Kidney epithelial cell (primary cell): ENCODE data around the gene MED13L. TPM values are rescaled to one million over a fixed set of nuclear protein-coding genes. Genes with fewer than 3 reads are reported as not detected.
"Not testable (repeated sequence)": the region's sequence is repeated elsewhere in the genome, so short reads cannot be mapped to it uniquely, and the experiment has no call there.

Source experiments
- DNase-seq: peaks from one replicate; pipeline ENCODE4 v3.0.0-alpha.2; 2010; ENCODE audit warnings: low read depth
- H3K27me3 ChIP-seq: 2 replicates; pipeline ENCODE4 v1.6.0; 2011; ENCODE audit warnings: low read length; ENCODE audit not compliant: control insufficient read depth, insufficient read depth
- H3K36me3 ChIP-seq: 2 replicates; pipeline ENCODE4 v1.5.1; 2011; ENCODE audit warnings: low read length; ENCODE audit not compliant: control insufficient read depth, insufficient read depth
- H3K4me3 ChIP-seq: 2 replicates; pipeline ENCODE4 v1.5.1; 2011; ENCODE audit warnings: low read depth, mild to moderate bottlenecking, control low read depth, low read length
- CTCF ChIP-seq: IDR thresholded peaks from 2 replicates; pipeline ENCODE4 v1.5.1; 2011; ENCODE audit warnings: mild to moderate bottlenecking, moderate library complexity, low read length, control low read depth, inconsistent platforms; ENCODE audit not compliant: insufficient read depth, poor library complexity, severe bottlenecking
- total RNA-seq: library from RNA; depleted of rRNA; stranded (reverse); fragments of >200 nt; gene quantifications from 2 replicates; pipeline ENCODE4 v1.2.3, GENCODE V29; 2015

MED13L gene
- total RNA-seq, 1 donor from 2014 or later: 45.9 TPM

GRCh38 chr12:116244474-116245090 is 32.9 kb downstream of the MED13L start:
- no peak overlapping the region for H3K4me3 ChIP-seq
- TF ChIP-seq CTCF: no peak
- H3K36me3 ChIP-seq: no peaks in the 10 kb centered on the region
- no peaks in the 10 kb centered on the region for H3K27me3 ChIP-seq
- DNase-seq: no peak

GRCh38 chr12:116244001-116244400 is 33.5 kb downstream of the MED13L start:
- no peak for TF ChIP-seq CTCF
- Histone ChIP-seq H3K36me3 (no peaks in the 10 kb centered on the region), H3K27me3 (no peaks in the 10 kb centered on the region), H3K4me3 (no peak overlapping the region)
- peak; percentile 57 for DNase-seq

- no peak overlapping the region for H3K4me3 ChIP-seq
- TF ChIP-seq CTCF: no peak
- H3K36me3 ChIP-seq: no peaks in the 10 kb centered on the region
- no peak for DNase-seq
- H3K27me3 ChIP-seq: no peaks in the 10 kb centered on the region
Observed at GRCh38 chr12:116242740-116243139, 34.8 kb downstream of the MED13L start.

- no peaks in the 10 kb centered on the region for H3K27me3 ChIP-seq
- no peaks in the 10 kb centered on the region for H3K36me3 ChIP-seq
- TF ChIP-seq CTCF: no peak
- H3K4me3 ChIP-seq: no peak overlapping the region
- no peak for DNase-seq
Observed at GRCh38 chr12:116241157-116241759, 36.2 kb downstream of the MED13L start.

- H3K4me3 ChIP-seq, H3K36me3 ChIP-seq, DNase-seq, H3K27me3 ChIP-seq: not testable (repeated sequence)
Observed at GRCh38 chr12:116238570-116239119, 38.8 kb downstream of the MED13L start.

- no peaks in the 10 kb centered on the region for H3K36me3 ChIP-seq
- DNase-seq: no peak
- no peak overlapping the region for H3K4me3 ChIP-seq
- H3K27me3 ChIP-seq: no peaks in the 10 kb centered on the region
- TF ChIP-seq CTCF: no peak
Observed at GRCh38 chr12:116238149-116238548, 39.3 kb downstream of the MED13L start.
